Measurements from ENCODE around the gene FHL3.
"Not testable (repeated sequence)": the region's sequence is repeated elsewhere in the genome, so short reads cannot be mapped to it uniquely, and the experiment has no call there.

The FHL3 gene

GRCh38 chr1:38034871-38035270 lies 29.6 kb upstream of the FHL3 start:
- DNase-seq: no peak

GRCh38 chr1:38032992-38033391 lies 27.7 kb upstream of the FHL3 start:
- DNase-seq: not testable (repeated sequence)

- no peak for DNase-seq
These were observed 26.2 kb upstream of the FHL3 start for GRCh38 chr1:38031513-38031866.

DNA sequence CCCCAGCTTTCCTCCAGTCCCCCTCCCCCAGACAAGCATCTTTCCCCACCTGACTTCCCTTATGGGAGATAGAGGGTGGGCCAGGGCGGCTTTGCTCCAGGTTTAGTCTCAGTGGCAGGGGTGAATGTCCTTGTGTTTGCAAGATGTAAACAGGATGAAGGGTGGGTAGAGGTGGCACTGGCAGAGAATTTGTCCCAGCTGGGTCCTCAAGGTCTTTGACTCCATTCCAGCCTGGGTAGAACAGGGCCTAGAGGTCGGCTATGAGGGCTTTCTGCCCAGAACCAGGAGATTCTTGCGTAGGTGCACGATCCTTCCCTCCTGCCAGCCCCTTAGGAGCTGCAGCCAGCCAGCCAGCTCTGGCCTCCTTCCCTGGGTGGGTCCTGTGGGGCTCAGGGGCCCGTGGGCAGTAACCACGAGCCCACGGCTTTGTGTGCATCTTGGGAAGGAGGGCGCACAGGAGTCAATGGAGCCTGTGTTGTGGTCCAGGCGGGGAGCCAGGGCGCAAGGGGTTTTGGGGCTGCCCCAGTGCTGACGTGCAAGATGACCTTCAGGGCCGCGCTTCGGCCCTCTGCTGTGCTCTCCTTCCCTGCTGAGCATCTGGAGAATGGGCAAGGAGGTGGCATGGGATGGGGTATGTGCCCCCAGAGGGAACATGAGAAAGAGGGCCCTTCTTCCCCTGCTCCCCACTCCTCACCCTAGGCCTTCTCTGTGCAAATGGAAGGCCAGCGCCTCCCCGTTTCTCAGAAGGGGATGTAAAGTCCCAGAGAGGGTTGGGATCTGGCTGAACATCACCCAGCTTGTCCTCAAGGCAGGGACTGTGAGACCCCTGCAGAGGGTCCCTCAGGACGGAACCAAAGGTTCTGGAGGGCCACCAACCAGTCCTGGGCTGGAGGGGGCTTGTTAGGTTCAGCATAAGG lies 25.5 kb upstream of the FHL3 start:
- no peak for DNase-seq

- DNase-seq: no peak
These were observed 24.6 kb upstream of the FHL3 start for GRCh38 chr1:38029685-38030511.

DNA sequence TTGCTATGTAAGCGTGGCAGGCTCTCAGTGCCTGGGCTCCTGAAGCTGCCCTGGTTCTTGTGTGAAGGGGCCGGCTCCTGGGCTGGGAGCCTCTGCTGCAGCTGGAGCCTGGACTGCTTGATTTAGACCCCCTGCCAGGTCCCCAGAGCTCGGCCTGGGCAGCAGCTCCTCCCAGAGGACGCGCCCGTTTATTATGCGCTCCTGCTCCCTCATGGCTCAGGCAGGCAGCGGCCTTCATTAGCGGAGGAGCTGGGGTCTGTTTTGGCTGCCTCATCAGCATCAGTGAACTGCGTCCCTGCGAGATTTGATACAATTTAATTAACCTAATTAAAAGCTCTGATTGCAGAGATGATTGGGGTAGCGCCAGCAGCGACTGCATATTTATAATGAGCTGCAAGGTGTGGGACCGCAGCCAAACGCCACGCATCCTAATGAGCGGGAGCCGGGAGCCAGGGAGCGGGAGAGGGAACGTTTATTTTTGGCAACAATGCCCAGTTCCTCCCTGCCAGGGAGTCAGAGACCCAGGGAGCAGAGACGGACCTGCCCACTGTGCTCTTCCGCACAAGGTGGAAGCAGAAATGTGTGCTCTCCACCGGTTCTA lies 23.9 kb upstream of the FHL3 start:
- peak; percentile 42 for DNase-seq

DNA sequence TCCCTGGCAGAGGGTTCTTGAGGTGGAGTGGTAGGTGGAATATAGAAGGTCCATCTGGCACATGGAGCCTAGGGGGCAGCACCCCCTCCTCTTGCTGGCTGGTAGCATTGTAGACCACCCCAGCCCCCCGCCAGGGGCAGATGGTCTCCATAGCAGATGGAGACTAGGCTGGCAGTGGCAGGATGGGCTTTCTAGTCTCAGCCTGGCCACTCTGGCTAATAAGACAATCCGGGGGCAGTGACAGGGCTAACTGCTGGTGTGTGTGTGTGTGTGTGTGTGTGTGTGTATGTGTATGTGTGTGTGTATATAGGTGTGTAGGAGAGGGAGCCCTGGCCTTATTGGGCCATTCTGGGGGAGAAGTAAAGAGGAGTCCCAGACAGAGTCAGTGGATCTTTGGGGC lies 23.4 kb upstream of the FHL3 start:
- no peak for DNase-seq

- no peak for DNase-seq
These were observed 22.8 kb upstream of the FHL3 start for GRCh38 chr1:38028105-38028591.

DNA sequence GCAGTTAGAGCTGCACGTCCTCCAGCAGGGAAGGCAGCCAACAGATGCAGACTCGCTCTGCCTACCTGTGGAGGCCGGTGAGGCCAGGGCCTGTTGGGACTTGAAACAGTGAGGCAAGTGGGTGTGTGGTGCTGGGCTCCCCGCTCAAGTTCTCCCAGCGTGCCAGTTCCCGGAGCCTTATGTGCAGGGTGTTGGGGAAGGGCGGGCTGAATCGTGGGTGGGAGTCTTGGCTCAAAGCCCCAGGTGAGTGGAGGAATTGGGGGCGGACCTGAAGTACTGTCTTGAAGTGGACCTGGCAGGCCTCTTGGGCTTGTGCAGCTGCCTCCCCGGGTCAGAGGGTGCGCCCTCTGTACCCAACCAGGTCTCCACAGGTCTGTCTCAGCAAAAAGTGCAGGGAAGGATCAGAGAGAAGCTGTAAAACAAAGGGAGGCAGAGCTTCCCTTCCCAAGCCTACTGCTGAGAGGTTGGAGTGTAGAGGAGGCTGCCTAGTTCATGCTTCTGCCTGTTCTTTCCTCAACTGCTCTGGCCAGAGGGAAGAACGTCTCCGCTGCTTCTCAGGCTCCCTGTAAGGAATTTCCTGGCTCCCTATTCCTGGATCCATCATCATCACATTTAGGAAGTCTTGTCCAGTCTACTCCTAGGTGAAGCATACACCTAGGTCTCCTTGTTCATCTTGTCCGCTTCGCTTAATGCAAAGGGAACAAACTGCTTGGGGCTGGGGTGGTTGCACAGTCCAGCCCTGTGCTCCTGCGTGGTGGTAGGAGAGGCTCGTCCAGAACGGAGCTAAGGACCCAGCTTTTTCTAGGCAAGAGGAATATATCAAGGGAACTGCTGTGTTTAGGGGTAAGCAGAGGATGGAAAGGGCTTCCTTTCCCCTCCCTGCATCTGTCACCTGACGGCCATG lies 22.1 kb upstream of the FHL3 start:
- peak; percentile 54 for DNase-seq

GRCh38 chr1:38026592-38027200 lies 21.4 kb upstream of the FHL3 start:
- DNase-seq: peak; percentile 53

GRCh38 chr1:38025664-38026063 lies 20.4 kb upstream of the FHL3 start:
- no peak for DNase-seq

GRCh38 chr1:38025233-38025632 lies 19.9 kb upstream of the FHL3 start:
- DNase-seq: no peak

- DNase-seq: no peak
These were observed 17.5 kb upstream of the FHL3 start for GRCh38 chr1:38022810-38023209.

GRCh38 chr1:38021969-38022368 lies 16.7 kb upstream of the FHL3 start:
- no peak for DNase-seq

DNA sequence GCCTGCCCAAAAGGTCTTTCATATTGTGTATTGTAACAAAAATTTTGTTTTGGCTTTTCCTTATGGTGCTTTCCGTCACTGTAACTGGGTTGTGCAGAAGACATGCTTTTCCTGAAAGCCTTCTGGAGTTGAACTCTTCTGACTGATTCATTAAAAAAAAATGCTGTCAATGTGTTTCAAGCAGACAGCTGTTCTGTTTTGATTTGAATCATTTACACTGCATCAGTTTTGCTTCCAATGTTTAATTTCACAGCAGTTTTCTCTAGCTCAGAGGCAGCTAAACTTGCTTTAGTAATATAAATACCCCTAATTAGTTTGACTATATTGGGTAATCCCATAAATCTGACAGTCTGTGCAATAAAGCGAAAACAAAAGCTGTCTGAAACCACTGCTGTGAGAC lies 15.1 kb upstream of the FHL3 start:
- DNase-seq: no peak

GRCh38 chr1:38018864-38019343 lies 13.6 kb upstream of the FHL3 start:
- DNase-seq: peak; percentile 28

- no peak for DNase-seq
These were observed 10.8 kb upstream of the FHL3 start for GRCh38 chr1:38015978-38016725.

DNA sequence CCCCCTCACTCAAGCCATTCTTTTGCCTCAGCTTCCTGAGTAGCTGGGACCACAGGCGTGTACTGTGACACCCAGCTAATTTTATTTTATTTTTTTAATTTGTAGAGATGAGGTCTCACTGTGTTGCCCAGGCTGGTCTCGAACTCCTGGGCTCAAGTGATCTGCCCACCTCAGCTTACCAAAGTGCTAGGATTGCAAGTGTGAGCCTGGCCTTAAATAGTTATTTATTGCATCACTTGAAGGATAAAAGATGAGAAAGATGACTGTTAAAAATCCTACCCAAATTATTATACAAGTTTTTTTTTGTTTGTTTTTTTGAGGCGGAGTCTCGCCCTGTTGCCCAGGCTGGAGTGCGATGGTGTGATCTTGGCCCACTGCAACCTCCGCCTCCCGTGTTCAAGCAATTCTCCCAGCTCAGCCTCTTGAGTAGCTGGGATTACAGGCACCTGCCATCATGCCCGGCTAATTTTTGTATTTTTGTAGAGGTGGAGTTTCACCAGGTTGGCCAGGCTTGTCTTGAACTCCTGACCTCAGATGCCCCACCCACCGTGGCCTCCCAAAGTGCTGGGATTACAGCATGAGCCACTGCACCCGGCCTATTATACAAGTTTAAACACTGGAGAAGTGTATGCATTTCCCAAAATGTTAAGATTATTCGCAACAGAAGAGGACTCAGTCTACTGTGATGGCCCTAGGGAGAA lies 9.6 kb upstream of the FHL3 start:
- no peak for DNase-seq

- no peak for DNase-seq
These were observed 8.9 kb upstream of the FHL3 start for GRCh38 chr1:38014171-38014570.

GRCh38 chr1:38013227-38013622 lies 7.9 kb upstream of the FHL3 start:
- DNase-seq: no peak
